ENCODE results near the gene ZSCAN10.

ZSCAN10 gene

DNA sequence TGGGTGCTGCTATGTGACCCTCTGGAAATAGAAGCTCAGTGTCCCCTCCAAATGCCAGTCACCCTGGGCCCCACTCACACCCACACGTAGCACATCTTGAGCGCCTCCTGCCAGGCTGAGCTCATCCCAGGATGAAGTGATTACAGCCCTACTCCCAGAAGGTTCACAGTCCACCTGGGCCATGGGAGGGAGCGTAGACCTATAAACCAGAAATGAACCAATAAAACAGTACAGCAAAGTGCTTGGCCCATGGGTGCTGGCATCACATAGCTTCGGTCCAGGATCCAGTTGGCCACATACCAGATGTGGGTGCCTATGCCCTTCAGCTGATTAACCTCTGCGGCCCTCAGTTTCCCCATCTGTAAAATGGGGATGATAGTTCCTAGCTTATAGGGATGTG is 60.2 kb downstream of the ZSCAN10 start:
- H3K4me3 ChIP-seq (ENCODE audit: control insufficient read depth, low read depth, low read length), result no peak overlapping the region
- no peak for DNase-seq (ENCODE audit: low read depth)
- TF ChIP-seq, protein P1, sequence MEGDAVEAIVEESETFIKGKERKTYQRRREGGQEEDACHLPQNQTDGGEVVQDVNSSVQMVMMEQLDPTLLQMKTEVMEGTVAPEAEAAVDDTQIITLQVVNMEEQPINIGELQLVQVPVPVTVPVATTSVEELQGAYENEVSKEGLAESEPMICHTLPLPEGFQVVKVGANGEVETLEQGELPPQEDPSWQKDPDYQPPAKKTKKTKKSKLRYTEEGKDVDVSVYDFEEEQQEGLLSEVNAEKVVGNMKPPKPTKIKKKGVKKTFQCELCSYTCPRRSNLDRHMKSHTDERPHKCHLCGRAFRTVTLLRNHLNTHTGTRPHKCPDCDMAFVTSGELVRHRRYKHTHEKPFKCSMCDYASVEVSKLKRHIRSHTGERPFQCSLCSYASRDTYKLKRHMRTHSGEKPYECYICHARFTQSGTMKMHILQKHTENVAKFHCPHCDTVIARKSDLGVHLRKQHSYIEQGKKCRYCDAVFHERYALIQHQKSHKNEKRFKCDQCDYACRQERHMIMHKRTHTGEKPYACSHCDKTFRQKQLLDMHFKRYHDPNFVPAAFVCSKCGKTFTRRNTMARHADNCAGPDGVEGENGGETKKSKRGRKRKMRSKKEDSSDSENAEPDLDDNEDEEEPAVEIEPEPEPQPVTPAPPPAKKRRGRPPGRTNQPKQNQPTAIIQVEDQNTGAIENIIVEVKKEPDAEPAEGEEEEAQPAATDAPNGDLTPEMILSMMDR (conservative IDR thresholded peaks at IDR 0.05; ENCODE audit: control insufficient read depth, insufficient read depth, low read depth, low read length), result no peak
